ENCODE data around the gene MAN2A1. TPM values are rescaled to one million over a fixed set of nuclear protein-coding genes. Genes with fewer than 3 reads are reported as not detected.

Gene MAN2A1
- total RNA-seq, 1 experiment from 2014 or later: 86.6 TPM

DNA sequence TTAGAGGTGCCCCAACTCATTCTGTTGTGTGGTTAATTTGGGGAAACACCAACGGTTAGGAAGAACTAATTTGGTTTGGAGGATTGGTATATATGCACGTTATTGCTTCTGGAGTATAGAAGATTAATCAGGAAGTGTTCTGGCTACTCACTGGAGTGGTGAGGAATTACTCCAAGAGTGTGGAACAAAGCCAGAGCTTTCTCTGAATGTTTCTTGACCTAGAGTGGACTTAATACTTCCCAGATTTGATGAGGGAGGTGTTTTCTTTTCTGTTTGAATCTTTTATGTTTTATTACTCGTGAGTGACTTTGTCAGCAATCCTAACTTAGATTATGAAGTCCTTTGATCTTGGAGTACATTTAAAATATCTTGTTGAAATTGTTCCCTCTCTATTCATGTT is 163.7 kb downstream of the MAN2A1 start (continued):
- TF ChIP-seq, protein P1, sequence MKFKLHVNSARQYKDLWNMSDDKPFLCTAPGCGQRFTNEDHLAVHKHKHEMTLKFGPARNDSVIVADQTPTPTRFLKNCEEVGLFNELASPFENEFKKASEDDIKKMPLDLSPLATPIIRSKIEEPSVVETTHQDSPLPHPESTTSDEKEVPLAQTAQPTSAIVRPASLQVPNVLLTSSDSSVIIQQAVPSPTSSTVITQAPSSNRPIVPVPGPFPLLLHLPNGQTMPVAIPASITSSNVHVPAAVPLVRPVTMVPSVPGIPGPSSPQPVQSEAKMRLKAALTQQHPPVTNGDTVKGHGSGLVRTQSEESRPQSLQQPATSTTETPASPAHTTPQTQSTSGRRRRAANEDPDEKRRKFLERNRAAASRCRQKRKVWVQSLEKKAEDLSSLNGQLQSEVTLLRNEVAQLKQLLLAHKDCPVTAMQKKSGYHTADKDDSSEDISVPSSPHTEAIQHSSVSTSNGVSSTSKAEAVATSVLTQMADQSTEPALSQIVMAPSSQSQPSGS (CRISPR knock-in tag; IDR thresholded peaks at IDR 0.05; ENCODE audit: borderline replicate concordance, low read depth): no peak
- TF ChIP-seq, protein P2, sequence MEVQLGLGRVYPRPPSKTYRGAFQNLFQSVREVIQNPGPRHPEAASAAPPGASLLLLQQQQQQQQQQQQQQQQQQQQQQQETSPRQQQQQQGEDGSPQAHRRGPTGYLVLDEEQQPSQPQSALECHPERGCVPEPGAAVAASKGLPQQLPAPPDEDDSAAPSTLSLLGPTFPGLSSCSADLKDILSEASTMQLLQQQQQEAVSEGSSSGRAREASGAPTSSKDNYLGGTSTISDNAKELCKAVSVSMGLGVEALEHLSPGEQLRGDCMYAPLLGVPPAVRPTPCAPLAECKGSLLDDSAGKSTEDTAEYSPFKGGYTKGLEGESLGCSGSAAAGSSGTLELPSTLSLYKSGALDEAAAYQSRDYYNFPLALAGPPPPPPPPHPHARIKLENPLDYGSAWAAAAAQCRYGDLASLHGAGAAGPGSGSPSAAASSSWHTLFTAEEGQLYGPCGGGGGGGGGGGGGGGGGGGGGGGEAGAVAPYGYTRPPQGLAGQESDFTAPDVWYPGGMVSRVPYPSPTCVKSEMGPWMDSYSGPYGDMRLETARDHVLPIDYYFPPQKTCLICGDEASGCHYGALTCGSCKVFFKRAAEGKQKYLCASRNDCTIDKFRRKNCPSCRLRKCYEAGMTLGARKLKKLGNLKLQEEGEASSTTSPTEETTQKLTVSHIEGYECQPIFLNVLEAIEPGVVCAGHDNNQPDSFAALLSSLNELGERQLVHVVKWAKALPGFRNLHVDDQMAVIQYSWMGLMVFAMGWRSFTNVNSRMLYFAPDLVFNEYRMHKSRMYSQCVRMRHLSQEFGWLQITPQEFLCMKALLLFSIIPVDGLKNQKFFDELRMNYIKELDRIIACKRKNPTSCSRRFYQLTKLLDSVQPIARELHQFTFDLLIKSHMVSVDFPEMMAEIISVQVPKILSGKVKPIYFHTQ (CRISPR knock-in tag; IDR thresholded peaks at IDR 0.05): no peak

DNA sequence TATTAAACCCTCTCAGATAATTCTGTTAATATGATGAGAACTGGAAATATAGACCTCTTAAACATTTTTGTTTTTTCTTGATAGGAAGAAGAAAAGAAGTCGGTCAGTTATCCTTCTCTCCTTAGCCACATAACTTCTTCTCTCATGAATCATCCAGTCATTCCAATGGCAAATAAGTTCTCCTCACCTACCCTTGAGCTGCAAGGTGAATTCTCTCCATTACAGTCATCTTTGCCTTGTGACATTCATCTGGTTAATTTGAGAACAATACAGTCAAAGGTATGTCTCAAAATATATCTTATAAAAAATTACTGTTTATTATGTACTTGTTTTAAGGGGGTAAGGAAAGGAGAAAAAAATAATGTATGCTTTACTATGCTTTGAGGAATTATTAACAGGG is 165.3 kb downstream of the MAN2A1 start:
- ATAC-seq: no peak
- no peak for DNase-seq (ENCODE audit: low spot score)
- POLR2A ChIA-PET: no interaction called here
- Mint-ChIP-seq H3K27ac (no peak overlapping the region), H3K4me3 (no peak overlapping the region), H3K4me1 (peaks cover 20% of the 10 kb centered on the region), H3K36me3 (peaks cover 53% of the 10 kb centered on the region), H3K27me3 (ENCODE audit: low read depth) (no peaks in the 10 kb centered on the region), H3K9me3 (no peaks in the 10 kb centered on the region)
- TF ChIP-seq FOXJ3 (CRISPR knock-in tag; IDR thresholded peaks at IDR 0.05; ENCODE audit: borderline replicate concordance): no peak
- no peak for TF ChIP-seq ZNF317 (CRISPR knock-in tag; IDR thresholded peaks at IDR 0.05; ENCODE audit: borderline replicate concordance, low read depth)
- no peak for TF ChIP-seq HMGA2 (CRISPR knock-in tag; IDR thresholded peaks at IDR 0.05)
- TF ChIP-seq GTF2I (CRISPR knock-in tag; conservative IDR thresholded peaks at IDR 0.05): no peak
- no peak for TF ChIP-seq SMAD3 (CRISPR knock-in tag; IDR thresholded peaks at IDR 0.05; ENCODE audit: borderline replicate concordance)
- CTCF ChIA-PET: no interaction called here

DNA sequence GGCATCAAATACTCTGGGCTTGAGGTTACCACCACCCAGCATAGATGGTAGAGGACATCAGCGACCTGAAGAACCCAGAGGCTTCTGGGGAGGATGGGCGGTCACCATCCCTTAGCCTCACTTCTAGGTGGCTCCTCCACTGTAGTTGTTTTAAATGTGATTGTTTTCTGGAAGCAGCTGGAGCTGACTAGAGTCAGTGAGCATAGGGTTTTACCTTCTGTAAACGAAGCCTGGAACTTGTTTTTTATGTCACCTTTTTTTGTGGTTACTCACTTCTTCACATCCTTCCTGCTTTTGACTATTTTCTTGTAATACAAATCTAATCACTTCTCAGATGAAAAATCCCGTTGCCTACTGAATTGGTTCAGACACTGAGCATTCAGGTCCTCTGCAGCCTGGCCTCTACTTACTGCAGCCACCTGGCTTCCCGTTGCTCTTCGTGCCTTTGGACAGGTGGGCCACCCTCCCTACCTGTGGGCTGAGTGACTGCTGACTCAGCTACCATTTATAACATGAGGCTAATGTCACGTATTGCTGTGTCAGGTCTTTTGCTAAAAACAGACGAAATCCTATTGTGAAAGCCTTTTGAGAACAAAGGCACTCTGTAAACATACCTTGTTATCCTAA is 167.8 kb downstream of the MAN2A1 start:
- DNase-seq (ENCODE audit: low spot score): no peak
- peak overlapping the region; percentile 3; the same call in 1 of the 2 replicates for H3K27ac Mint-ChIP-seq
- no peak overlapping the region for H3K4me3 Mint-ChIP-seq
- ATAC-seq: peak; percentile 48
- ChIA-PET CTCF (no interaction called here), POLR2A (no interaction called here)
- peaks cover 49% of the 10 kb centered on the region for H3K36me3 Mint-ChIP-seq
- H3K9me3 Mint-ChIP-seq: no peaks in the 10 kb centered on the region
- H3K4me1 Mint-ChIP-seq: peaks cover 19% of the 10 kb centered on the region
- H3K27me3 Mint-ChIP-seq (ENCODE audit: low read depth): no peaks in the 10 kb centered on the region
- no peak for TF ChIP-seq ZNF671 (CRISPR knock-in tag; IDR thresholded peaks at IDR 0.05)
- no peak for TF ChIP-seq ZNF219 (CRISPR knock-in tag; IDR thresholded peaks at IDR 0.05; ENCODE audit: borderline replicate concordance)
- TF ChIP-seq, protein P3, sequence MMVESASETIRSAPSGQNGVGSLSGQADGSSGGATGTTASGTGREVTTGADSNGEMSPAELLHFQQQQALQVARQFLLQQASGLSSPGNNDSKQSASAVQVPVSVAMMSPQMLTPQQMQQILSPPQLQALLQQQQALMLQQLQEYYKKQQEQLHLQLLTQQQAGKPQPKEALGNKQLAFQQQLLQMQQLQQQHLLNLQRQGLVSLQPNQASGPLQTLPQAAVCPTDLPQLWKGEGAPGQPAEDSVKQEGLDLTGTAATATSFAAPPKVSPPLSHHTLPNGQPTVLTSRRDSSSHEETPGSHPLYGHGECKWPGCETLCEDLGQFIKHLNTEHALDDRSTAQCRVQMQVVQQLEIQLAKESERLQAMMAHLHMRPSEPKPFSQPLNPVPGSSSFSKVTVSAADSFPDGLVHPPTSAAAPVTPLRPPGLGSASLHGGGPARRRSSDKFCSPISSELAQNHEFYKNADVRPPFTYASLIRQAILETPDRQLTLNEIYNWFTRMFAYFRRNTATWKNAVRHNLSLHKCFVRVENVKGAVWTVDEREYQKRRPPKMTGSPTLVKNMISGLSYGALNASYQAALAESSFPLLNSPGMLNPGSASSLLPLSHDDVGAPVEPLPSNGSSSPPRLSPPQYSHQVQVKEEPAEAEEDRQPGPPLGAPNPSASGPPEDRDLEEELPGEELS (CRISPR knock-in tag; IDR thresholded peaks at IDR 0.05): no peak
- TF ChIP-seq, protein P4, sequence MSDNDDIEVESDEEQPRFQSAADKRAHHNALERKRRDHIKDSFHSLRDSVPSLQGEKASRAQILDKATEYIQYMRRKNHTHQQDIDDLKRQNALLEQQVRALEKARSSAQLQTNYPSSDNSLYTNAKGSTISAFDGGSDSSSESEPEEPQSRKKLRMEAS (CRISPR knock-in tag; IDR thresholded peaks at IDR 0.05): no peak
- TF ChIP-seq ZNF121 (CRISPR knock-in tag; IDR thresholded peaks at IDR 0.05): no peak
- TF ChIP-seq, protein P5, sequence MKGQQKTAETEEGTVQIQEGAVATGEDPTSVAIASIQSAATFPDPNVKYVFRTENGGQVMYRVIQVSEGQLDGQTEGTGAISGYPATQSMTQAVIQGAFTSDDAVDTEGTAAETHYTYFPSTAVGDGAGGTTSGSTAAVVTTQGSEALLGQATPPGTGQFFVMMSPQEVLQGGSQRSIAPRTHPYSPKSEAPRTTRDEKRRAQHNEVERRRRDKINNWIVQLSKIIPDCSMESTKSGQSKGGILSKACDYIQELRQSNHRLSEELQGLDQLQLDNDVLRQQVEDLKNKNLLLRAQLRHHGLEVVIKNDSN (CRISPR knock-in tag; IDR thresholded peaks at IDR 0.05): no peak
- TF ChIP-seq NR3C1 (CRISPR knock-in tag; conservative IDR thresholded peaks at IDR 0.05; ENCODE audit: low read depth): no peak
- TF ChIP-seq, protein P6, sequence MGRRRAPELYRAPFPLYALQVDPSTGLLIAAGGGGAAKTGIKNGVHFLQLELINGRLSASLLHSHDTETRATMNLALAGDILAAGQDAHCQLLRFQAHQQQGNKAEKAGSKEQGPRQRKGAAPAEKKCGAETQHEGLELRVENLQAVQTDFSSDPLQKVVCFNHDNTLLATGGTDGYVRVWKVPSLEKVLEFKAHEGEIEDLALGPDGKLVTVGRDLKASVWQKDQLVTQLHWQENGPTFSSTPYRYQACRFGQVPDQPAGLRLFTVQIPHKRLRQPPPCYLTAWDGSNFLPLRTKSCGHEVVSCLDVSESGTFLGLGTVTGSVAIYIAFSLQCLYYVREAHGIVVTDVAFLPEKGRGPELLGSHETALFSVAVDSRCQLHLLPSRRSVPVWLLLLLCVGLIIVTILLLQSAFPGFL (CRISPR knock-in tag; IDR thresholded peaks at IDR 0.05; ENCODE audit: borderline replicate concordance): no peak
- TF ChIP-seq OVOL2 (CRISPR knock-in tag; IDR thresholded peaks at IDR 0.05; ENCODE audit: borderline replicate concordance): no peak
- TF ChIP-seq ETV6 (CRISPR knock-in tag; IDR thresholded peaks at IDR 0.05): no peak
- TF ChIP-seq MXD4 (CRISPR knock-in tag; IDR thresholded peaks at IDR 0.05; ENCODE audit: borderline replicate concordance): no peak
- TF ChIP-seq, protein P7, sequence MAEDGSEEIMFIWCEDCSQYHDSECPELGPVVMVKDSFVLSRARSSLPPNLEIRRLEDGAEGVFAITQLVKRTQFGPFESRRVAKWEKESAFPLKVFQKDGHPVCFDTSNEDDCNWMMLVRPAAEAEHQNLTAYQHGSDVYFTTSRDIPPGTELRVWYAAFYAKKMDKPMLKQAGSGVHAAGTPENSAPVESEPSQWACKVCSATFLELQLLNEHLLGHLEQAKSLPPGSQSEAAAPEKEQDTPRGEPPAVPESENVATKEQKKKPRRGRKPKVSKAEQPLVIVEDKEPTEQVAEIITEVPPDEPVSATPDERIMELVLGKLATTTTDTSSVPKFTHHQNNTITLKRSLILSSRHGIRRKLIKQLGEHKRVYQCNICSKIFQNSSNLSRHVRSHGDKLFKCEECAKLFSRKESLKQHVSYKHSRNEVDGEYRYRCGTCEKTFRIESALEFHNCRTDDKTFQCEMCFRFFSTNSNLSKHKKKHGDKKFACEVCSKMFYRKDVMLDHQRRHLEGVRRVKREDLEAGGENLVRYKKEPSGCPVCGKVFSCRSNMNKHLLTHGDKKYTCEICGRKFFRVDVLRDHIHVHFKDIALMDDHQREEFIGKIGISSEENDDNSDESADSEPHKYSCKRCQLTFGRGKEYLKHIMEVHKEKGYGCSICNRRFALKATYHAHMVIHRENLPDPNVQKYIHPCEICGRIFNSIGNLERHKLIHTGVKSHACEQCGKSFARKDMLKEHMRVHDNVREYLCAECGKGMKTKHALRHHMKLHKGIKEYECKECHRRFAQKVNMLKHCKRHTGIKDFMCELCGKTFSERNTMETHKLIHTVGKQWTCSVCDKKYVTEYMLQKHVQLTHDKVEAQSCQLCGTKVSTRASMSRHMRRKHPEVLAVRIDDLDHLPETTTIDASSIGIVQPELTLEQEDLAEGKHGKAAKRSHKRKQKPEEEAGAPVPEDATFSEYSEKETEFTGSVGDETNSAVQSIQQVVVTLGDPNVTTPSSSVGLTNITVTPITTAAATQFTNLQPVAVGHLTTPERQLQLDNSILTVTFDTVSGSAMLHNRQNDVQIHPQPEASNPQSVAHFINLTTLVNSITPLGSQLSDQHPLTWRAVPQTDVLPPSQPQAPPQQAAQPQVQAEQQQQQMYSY (CRISPR knock-in tag; IDR thresholded peaks at IDR 0.05): no peak
- TF ChIP-seq CREB1 (CRISPR knock-in tag; IDR thresholded peaks at IDR 0.05): no peak

Measured in WTC11 (cell line).